HCT116 (cell line): ENCODE measurements around the gene FBXO48. TPM values are rescaled to one million over a fixed set of nuclear protein-coding genes. Genes with fewer than 3 reads are reported as not detected.
"Not testable (repeated sequence)": the region's sequence is repeated elsewhere in the genome, so short reads cannot be mapped to it uniquely, and the experiment has no call there.

Experiments used
- ATAC-seq: fragments of 200-7000 bp; cut with Tn5 transposase; 2 replicates; pipeline ENCODE4 v1.9.1; 2020; ENCODE audit warnings: mild to moderate bottlenecking, moderate library complexity
- BruUV-seq: library from RNA; stranded (reverse); fragments of 400-500 nt; replicated peaks from 2 replicates; lab custom pipeline; 2021; lab: Mats Ljungman, UMichigan
- CTCF ChIA-PET: fragments of 300-600 bp; sonication (Branson Sonifier 250); formaldehyde crosslinking; loops from one replicate; lab custom pipeline; 2021; ENCODE audit warnings: antibody characterized with exemption; lab: Charles Lee
- POLR2A ChIA-PET: fragments of 300-600, 350-600 bp; sonication (Branson Sonifier 250); formaldehyde crosslinking; loops from one replicate; lab custom pipeline; 2021; ENCODE audit warnings: antibody characterized with exemption; lab: Charles Lee
- RAD21 ChIA-PET, 2 experiments: fragments of 300-600 bp; sonication (Branson Sonifier 250); formaldehyde crosslinking; loops; one replicate each; lab custom pipeline; 2023; ENCODE audit warnings: low total read pairs in 2 of 2; ENCODE audit not compliant: uncharacterized antibody in 2 of 2, unreplicated experiment in 2 of 2, low non-redundant PET in 1 of 2; lab: Charles Lee
- DNase-seq: peaks from one replicate; pipeline ENCODE4 v3.0.0-alpha.2; 2010; ENCODE audit warnings: low read depth, low spot score
- H2AFZ ChIP-seq: fragments of 200-600 bp; shearing (Covaris generic), sonication (generic); 2 replicates; pipeline ENCODE4 v1.6.1; 2017; ENCODE audit warnings: low read depth, mixed run types, mixed read lengths, antibody characterized with exemption, low read length; ENCODE audit not compliant: poor library complexity, severe bottlenecking
- H3K27ac ChIP-seq: 2 replicates; pipeline ENCODE4 v1.5.1; 2012; ENCODE audit warnings: low read depth, low read length
- H3K27me3 ChIP-seq: fragments of 200-600 bp; sonication (generic); 2 replicates; pipeline ENCODE4 v1.6.1; 2016; ENCODE audit warnings: mixed run types, low read length, mixed read lengths; ENCODE audit not compliant: insufficient read depth
- H3K36me3 ChIP-seq, 2 experiments: fragments of 200-500 bp in 1 of 2; fragments of 200-600 bp in 1 of 2; sonication (Bioruptor generic) in 1 of 2; sonication (generic) in 1 of 2; 2 replicates each; pipeline versions ENCODE4 v1.5.1 to v1.6.1; 2014 to 2016; ENCODE audit warnings: low read length in 2 of 2, inconsistent platforms in 1 of 2, mixed read lengths in 1 of 2, mixed run types in 1 of 2; ENCODE audit not compliant: insufficient read depth in 2 of 2, control insufficient read depth in 1 of 2
- H3K4me1 ChIP-seq, 2 experiments: fragments of 200-600 bp in 1 of 2; sonication (generic) in 1 of 2; 2 replicates each; pipeline versions ENCODE4 v1.5.1 to v1.6.1; 2012 to 2017; ENCODE audit warnings: low read length in 2 of 2, inconsistent platforms in 1 of 2, mild to moderate bottlenecking in 1 of 2, mixed read lengths in 1 of 2, mixed run types in 1 of 2, moderate library complexity in 1 of 2; ENCODE audit not compliant: insufficient read depth in 2 of 2, control insufficient read depth in 1 of 2
- H3K4me2 ChIP-seq: fragments of 200-600 bp; sonication (generic); 2 replicates; pipeline ENCODE4 v1.6.1; 2017; ENCODE audit warnings: mixed run types, low read length, mixed read lengths
- H3K4me3 ChIP-seq, 2 experiments: fragments of 200-600 bp in 1 of 2; sonication (generic) in 1 of 2; replicated peaks in 1 of 2; 2 replicates each; pipeline ENCODE4 v1.5.1; 2011 to 2016; ENCODE audit warnings: low read length in 2 of 2, control low read depth in 1 of 2, low read depth in 1 of 2, mild to moderate bottlenecking in 1 of 2, mixed read lengths in 1 of 2, mixed run types in 1 of 2
- H3K79me2 ChIP-seq: fragments of 200-600 bp; sonication (generic); 2 replicates; pipeline ENCODE4 v1.6.1; 2017; ENCODE audit warnings: mild to moderate bottlenecking, mixed run types, low read length, moderate library complexity, mixed read lengths; ENCODE audit not compliant: insufficient read depth
- H3K9ac ChIP-seq: fragments of 200-600 bp; sonication (generic); 2 replicates; pipeline ENCODE4 v1.6.1; 2016; ENCODE audit warnings: low read length, mixed read lengths
- H3K9me2 ChIP-seq: fragments of 200-600 bp; sonication (generic), shearing (Covaris generic); 2 replicates; pipeline ENCODE4 v1.6.1; 2017; ENCODE audit warnings: mixed run types, mild to moderate bottlenecking, moderate library complexity; ENCODE audit not compliant: insufficient read depth
- H3K9me3 ChIP-seq, 2 experiments: fragments of 200-500 bp in 1 of 2; fragments of 200-600 bp in 1 of 2; sonication (Bioruptor generic) in 1 of 2; sonication (generic) in 1 of 2; 2 replicates each; pipeline ENCODE4 v1.6.1; 2014 to 2017; ENCODE audit warnings: low read length in 2 of 2, mixed read lengths in 2 of 2, inconsistent platforms in 1 of 2, low read depth in 1 of 2, mild to moderate bottlenecking in 1 of 2, mixed run types in 1 of 2, moderate library complexity in 1 of 2; ENCODE audit not compliant: control insufficient read depth in 1 of 2, insufficient read depth in 1 of 2
- H4K20me1 ChIP-seq: fragments of 200-600 bp; sonication (generic), shearing (Covaris generic); 2 replicates; pipeline ENCODE4 v1.6.1; 2017; ENCODE audit warnings: mixed run types, mild to moderate bottlenecking, moderate library complexity; ENCODE audit not compliant: insufficient read depth
- CEBPB ChIP-seq: IDR thresholded peaks from 2 replicates; pipeline ENCODE4 v1.6.1; 2012; ENCODE audit warnings: low read depth
- EGR1 ChIP-seq: IDR thresholded peaks from 2 replicates; pipeline ENCODE4 v1.6.1; 2012; ENCODE audit warnings: low read depth
- ELF1 ChIP-seq: IDR thresholded peaks from 2 replicates; pipeline ENCODE4 v1.6.1; 2012; ENCODE audit warnings: low read depth, borderline replicate concordance
- FOSL1 ChIP-seq: IDR thresholded peaks from 2 replicates; pipeline ENCODE4 v1.6.1; 2012; ENCODE audit warnings: low read depth
- POLR2AphosphoS5 ChIP-seq: IDR thresholded peaks from 2 replicates; pipeline ENCODE4 v1.6.1; 2011; ENCODE audit warnings: mild to moderate bottlenecking, low read depth, low read length, moderate library complexity
- RAD21 ChIP-seq: IDR thresholded peaks from 2 replicates; pipeline ENCODE4 v1.6.1; 2012; ENCODE audit warnings: low read depth, mild to moderate bottlenecking
- SIN3A ChIP-seq: IDR thresholded peaks from 2 replicates; pipeline ENCODE4 v1.6.1; 2012; ENCODE audit warnings: low read depth
- SRF ChIP-seq: IDR thresholded peaks from 2 replicates; pipeline ENCODE4 v1.6.1; 2012; ENCODE audit warnings: low read depth
- YY1 ChIP-seq: IDR thresholded peaks from 2 replicates; pipeline ENCODE4 v1.6.1; 2011; ENCODE audit warnings: low read length, low read depth, moderate library complexity, mild to moderate bottlenecking; ENCODE audit not compliant: insufficient replicate concordance; ENCODE audit errors: extremely low read depth
- intact Hi-C: fragments of 100-400 bp; cut with micrococcal nuclease; formaldehyde crosslinking; loops from 2 replicates; pipeline ENCODE4 v1.10.0; 2022
- total RNA-seq: library from RNA; stranded (reverse); gene quantifications from one replicate; pipeline ENCODE4 v1.2.1, GENCODE V29; 2021; ENCODE audit not compliant: unreplicated experiment
- TF ChIP-seq, protein P1 (sequence below): IDR thresholded peaks from 2 replicates; pipeline ENCODE4 v1.6.1; 2012
- TF ChIP-seq, protein P2 (sequence below), 3 experiments: fragments of 200-600 bp in 1 of 3; sonication (generic) in 1 of 3; IDR thresholded peaks in 2 of 3; conservative IDR thresholded peaks in 1 of 3; 2 replicates each; pipeline ENCODE4 v1.5.1; 2012 to 2017; ENCODE audit warnings: low read depth in 2 of 3, low read length in 2 of 3, antibody characterized with exemption in 1 of 3, borderline replicate concordance in 1 of 3, control low read depth in 1 of 3, mild to moderate bottlenecking in 1 of 3, mixed read lengths in 1 of 3, mixed run types in 1 of 3, moderate library complexity in 1 of 3; ENCODE audit not compliant: insufficient read depth in 1 of 3

The FBXO48 gene
- total RNA-seq, 1 experiment from 2014 or later = 0.91 TPM

DNA sequence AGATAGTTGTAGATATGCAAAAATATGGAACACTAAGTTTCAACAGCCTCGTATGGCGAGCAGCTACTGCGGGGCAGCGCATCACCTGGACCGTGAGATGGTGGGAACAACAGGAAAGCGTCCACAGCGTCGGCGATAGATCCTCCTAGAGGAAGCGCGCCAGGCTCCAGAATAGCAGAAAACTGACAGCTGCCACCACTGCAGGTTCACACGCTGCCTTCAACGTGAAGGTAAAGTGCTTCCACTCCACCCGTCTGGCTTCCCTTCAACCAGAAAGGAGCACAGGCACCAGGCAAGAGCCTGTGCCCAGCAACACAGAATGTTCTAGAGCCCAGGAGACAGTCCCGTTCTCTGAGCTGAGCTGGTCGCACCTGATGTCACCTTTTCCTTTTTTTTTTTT, 20.0 kb downstream of the FBXO48 start:
- H3K9ac ChIP-seq = no peak overlapping the region
- no peak for DNase-seq
- no peaks in the 10 kb centered on the region for H4K20me1 ChIP-seq
- H3K4me1 ChIP-seq = no peaks in the 10 kb centered on the region
- no peaks in the 10 kb centered on the region for H3K9me3 ChIP-seq
- no peak overlapping the region for H3K4me3 ChIP-seq
- CTCF ChIA-PET = no interaction called here
- H3K27ac ChIP-seq = no peak overlapping the region
- TF ChIP-seq POLR2AphosphoS5 = no peak
- TF ChIP-seq CEBPB = no peak
- no peak for TF ChIP-seq FOSL1
- TF ChIP-seq, protein P1, sequence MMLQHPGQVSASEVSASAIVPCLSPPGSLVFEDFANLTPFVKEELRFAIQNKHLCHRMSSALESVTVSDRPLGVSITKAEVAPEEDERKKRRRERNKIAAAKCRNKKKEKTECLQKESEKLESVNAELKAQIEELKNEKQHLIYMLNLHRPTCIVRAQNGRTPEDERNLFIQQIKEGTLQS = no peak
- no peak for TF ChIP-seq YY1
- TF ChIP-seq ELF1 = no peak
- TF ChIP-seq RAD21 = no peak
- no peak for TF ChIP-seq SRF
- TF ChIP-seq, protein P2, sequence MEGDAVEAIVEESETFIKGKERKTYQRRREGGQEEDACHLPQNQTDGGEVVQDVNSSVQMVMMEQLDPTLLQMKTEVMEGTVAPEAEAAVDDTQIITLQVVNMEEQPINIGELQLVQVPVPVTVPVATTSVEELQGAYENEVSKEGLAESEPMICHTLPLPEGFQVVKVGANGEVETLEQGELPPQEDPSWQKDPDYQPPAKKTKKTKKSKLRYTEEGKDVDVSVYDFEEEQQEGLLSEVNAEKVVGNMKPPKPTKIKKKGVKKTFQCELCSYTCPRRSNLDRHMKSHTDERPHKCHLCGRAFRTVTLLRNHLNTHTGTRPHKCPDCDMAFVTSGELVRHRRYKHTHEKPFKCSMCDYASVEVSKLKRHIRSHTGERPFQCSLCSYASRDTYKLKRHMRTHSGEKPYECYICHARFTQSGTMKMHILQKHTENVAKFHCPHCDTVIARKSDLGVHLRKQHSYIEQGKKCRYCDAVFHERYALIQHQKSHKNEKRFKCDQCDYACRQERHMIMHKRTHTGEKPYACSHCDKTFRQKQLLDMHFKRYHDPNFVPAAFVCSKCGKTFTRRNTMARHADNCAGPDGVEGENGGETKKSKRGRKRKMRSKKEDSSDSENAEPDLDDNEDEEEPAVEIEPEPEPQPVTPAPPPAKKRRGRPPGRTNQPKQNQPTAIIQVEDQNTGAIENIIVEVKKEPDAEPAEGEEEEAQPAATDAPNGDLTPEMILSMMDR (IDR thresholded peaks at IDR 0.05 in 2 of 3, conservative IDR thresholded peaks at IDR 0.05 in 1 of 3; ENCODE audit: borderline replicate concordance in 1 of 3, insufficient read depth in 1 of 3, low read depth in 2 of 3, low read length in 2 of 3) = no peak
- no peak for TF ChIP-seq EGR1
- TF ChIP-seq SIN3A = no peak
- POLR2A ChIA-PET = no interaction called here
- no peaks in the 10 kb centered on the region for H3K27me3 ChIP-seq
- H3K79me2 ChIP-seq = no peaks in the 10 kb centered on the region
- no peaks in the 10 kb centered on the region for H3K9me2 ChIP-seq
- no peaks in the 10 kb centered on the region for H3K36me3 ChIP-seq
- ATAC-seq = no peak
- no peak overlapping the region for H2AFZ ChIP-seq
- RAD21 ChIA-PET = no interaction called here
- intact Hi-C loops = loop anchor here (10.0 kb wide), 1 partner anchor 162 kb away; no protein-coding TSS in a partner anchor
- no TSS peak for BruUV-seq
- no peak overlapping the region for H3K4me2 ChIP-seq

DNA sequence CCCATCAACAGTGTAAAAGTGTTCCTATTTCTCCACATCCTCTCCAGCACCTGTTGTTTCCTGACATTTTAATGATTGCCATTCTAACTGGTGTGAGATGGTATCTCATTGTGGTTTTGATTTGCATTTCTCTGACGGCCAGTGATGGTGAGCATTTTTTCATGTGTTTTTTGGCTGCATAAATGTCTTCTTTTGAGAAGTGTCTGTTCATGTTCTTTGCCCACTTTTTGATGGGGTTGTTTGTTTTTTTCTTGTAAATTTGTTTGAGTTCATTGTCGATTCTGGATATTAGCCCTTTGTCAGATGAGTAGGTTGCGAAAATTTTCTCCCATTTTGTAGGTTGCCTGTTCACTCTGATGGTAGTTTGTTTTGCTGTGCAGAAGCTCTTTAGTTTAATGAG, 20.7 kb downstream of the FBXO48 start:
- CTCF ChIA-PET, BruUV-seq, POLR2A ChIA-PET: not testable (repeated sequence)

More for the DNA sequence above, 20.7 kb downstream of the FBXO48 start:
- H3K9me3 ChIP-seq, H3K27me3 ChIP-seq, H3K36me3 ChIP-seq, H3K9ac ChIP-seq, H2AFZ ChIP-seq, H3K4me1 ChIP-seq, H4K20me1 ChIP-seq, H3K9me2 ChIP-seq, DNase-seq, H3K4me3 ChIP-seq, H3K79me2 ChIP-seq, RAD21 ChIA-PET, H3K4me2 ChIP-seq, H3K27ac ChIP-seq, ATAC-seq: not testable (repeated sequence)
- intact Hi-C loops = loop anchor here (10.0 kb wide), 1 partner anchor 162 kb away; no protein-coding TSS in a partner anchor
